ENCODE measurements around the gene DUSP1.

Gene DUSP1

DNA sequence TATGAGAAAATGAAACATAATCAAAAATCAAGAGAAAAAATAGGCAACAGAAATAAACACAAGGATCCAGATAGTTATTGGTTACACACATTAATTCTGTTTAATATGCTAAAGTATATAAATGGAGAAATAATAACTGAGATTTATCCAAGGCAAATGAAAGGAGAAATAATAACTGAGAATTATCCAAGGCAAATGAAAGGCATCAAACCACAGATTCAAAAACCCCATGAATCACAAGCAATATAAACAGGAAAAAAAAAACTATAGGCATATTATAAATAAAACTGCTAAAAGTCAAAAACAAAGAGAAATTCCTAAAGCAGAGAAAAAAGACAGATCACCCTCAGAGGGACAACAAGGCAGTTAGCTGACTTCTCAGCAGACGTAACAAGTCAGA is 10.9 kb downstream of the DUSP1 start:
- DNase-seq = no peak

DNA sequence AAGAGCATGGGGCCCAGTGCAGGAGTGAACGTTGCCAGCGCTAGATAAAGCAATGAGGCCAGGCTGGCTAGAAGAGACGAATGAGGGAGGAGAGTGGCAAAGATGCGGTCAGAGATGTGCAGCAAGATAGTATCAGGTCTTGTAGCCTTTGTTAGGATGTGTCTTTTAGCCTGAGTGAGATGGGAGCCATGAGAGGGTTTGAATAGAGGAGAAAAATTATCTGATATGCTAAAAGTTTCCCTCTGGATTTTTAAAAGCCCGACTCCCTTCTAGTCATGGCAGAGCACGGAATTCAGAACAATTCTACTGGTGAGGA is 12.2 kb downstream of the DUSP1 start:
- no peak for DNase-seq

DNA sequence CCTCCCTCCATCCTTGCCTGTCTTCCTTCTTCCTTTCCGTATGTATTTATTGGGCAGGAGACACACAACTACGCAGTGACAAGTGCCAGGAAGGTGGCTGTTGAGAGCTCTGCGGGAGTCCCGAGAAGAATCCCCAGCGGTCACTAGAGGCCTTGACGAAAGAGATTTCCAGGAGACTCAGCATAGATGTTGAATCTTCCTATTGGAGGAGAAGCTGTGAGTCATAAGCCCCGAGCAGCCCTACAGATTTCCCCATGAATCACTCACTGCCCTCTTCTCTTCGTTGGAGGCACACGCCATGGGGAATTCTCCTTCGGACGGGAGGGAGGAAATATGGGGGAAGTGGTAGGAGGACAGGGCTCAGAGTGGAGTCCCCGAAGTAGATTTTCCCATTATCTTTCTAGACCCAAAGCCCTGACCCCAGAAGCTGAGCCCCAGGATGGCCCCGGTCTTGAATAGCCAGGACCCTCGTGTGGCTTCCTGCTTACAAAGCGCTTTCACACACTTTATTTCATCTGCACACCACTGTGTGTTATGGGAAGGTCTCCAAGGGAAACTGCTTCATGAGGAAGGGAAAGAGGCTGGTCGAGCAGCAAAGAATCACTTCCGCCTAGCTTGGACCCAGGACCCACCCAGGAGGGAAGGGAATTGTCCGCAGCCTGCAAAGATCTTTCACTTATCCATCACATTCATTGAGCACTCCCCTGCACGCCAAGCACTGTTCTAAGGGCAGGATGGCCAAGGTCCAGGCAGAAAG is 12.7 kb downstream of the DUSP1 start:
- DNase-seq = no peak

DNA sequence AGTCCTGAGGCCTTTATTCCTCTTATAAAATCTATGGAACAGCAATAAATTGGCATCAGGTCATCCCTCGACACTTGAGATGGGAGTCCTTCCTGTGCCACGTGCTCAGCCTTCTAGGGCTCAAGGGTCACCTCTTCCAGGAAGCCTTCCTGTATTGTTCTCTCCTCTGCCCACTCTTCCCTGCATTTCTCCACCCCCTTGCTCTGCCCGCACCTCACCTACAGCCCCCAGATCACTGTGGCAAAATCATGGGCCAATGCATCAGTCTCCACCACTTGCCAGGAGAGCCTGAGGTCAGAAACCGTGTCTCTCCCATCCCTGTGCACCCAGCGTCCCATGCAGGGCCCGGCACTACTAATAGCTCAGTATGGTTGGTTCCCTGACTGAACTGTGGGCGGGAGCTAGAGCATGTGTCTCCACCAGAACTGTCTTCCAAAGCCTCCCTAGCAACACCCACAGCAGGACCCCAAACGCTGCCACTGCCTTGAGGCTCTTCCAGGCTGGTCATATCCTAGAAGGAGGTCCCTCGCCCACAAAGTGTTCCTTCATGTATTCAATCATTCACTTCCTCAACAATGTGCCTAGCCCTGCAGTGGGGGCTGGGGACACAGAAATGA is 13.5 kb downstream of the DUSP1 start:
- no peak for DNase-seq

DNA sequence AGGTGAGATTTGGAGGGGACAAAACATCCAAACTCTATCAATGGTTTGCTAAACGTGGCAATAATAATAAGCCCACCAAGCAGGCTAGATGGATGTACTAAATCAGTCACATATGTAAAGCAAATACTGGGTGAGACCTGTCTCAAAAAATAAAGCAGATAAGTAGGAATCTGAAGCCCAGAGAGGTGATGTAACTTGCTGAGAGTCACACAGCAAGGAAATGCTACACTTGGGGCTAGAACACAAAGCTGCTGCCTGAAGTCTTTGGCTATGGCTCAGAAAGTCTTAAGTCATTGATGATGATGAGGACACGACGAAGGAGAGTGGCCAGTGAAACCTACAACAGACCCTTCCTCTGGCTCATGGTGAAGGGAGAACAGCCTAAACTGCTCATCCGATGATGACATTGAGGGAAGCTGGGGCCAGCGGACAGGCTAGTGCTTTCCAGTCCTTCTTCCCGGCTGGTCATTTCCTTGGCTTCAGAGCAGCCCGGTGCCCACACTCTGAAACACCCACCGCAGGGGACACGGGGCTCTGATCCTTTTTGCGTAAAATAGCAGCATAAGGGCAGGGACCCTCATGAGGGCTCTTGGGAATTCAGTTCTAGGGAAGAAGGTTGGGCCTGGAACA is 14.1 kb downstream of the DUSP1 start:
- DNase-seq = no peak

DNA sequence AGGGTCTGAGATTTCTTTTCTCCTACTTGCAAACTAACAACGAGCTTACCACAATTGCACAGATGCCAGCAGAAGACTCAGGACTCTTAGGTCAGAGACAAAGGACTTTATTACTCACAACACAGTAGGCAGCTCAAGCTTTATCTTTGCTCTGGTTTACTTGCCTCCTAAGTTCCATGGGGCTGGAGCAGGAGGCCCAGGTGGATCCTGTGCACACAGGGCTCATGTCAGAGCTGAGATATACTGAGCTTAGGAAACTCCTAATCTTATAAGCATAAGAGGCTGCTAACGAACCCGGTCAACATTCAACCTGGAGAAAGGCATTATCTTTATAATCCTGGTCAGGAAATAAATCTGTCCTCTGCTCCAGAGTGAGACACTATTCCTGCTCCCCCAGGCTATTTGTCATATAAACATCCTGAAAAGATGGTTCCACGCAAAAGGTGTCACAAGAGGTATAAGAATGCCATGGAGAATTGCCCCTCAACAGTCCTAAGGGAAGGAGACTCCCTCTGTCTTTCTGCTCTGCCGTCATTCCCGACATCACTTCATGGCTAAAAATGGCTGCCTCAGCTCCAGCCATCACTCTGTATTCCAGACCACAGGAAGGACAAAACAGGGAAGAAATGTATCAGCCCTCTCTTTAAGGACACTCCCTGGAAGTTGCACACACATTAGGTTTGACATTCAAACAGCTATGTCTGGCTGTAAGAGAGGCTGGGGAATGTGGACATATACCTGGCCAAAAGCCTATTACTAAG is 16.2 kb downstream of the DUSP1 start:
- DNase-seq = no peak

DNA sequence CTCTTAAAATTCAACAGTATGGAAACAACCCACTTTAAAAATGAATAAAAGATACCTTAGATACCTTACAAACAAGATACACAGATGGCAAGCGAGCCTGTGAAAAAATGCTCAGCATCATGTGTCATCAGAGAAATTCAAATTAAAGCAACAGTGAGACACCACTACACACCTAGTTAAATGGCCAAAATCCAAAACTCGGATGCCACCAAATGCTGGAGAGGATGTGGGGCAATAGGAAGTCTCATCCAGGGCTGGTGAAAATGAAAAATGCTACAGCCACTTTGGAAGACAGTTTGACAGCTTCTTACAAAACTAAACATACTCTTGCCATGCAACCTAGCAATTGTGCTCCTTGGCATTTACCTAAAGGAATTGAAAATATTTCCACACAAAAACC is 17.9 kb downstream of the DUSP1 start:
- no peak for DNase-seq

DNA sequence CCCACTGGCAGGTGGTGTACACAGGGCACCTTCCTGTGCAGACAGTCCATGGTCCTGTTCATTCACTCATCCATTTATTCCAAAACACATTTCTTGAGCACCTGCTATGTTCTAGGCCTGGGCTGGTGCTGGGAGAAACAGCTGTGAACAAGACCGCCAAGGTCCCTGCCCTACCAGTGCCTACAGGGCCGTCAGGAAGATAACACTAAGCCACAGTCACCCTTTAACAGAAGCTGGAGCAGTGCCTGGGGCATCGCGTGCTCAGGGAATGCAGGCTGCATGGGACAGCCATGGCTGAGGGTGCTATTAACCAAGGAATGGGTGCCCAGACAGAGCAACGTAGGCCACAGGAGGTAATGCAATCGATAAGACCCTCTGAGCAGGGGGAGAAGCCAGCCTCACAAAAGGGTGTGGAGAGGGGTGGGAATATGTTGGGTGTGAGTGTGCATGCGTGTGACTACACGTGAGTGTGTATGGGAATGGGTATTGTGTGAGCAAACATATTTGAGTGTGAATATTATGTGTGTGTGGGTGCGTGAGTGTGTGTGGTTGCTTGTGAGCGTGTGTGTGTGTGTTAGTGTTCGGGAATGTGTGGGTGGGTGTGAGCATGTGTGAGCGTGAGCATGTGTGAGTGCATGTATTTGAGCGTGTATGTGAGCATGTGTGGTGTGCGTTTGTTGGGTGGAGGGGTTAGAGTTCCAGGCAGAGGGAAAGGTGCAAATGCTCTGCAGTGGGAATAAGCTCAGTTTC is 19.1 kb downstream of the DUSP1 start:
- no peak for DNase-seq

DNA sequence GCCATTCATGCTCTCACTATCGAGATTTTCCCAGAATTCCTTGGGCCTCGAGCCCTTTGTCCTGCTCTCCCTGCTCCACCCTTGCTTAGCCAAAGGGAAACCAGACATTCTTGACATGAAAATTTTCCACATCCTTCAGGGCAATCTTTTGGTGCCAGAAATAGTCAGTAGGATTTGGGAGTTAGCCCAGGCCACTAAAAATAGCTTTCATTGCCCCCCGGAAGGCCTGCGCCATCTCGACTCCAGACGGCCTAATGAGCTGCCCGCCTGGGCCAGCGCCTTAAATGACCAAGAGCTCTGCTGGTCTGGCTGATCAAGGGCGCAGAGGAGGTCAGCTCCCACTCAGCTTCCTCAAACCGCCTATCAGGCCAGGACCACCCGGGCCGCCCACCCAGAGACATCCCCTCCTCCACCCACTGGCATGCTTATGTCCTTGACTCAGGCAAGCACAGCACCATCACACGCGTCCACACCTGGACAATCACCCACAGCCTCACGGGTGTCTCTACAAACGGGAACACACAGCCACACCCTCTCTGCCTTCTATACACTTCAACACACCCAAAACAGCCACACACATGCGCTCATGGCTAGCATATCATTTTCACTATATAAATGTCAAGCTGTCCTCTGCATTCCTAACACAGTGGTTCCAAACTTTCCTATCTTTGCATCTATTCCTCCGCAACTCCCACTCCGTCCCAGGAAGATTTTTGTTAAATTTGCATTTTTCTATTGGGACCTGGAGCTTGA is 20.9 kb downstream of the DUSP1 start:
- no peak for DNase-seq

DNA sequence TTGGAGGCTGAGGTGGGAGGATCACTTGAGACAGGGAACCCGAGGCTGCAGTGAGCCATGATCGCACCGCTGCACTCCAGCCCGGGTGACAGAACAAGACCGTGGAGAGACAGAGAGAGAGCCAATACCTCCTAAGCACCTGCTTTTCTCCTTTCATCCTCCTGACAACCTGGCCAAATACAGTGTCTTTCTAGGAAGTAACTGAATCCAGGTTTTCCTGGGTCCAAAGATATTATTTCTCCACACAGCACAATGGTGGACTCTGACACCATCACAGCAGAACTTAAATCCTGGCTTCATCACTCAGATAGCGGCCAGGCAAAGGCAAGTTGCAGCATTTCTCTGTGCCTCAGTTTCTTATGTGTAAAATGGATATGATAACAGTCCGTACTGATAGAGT is 21.9 kb downstream of the DUSP1 start:
- no peak for DNase-seq

DNA sequence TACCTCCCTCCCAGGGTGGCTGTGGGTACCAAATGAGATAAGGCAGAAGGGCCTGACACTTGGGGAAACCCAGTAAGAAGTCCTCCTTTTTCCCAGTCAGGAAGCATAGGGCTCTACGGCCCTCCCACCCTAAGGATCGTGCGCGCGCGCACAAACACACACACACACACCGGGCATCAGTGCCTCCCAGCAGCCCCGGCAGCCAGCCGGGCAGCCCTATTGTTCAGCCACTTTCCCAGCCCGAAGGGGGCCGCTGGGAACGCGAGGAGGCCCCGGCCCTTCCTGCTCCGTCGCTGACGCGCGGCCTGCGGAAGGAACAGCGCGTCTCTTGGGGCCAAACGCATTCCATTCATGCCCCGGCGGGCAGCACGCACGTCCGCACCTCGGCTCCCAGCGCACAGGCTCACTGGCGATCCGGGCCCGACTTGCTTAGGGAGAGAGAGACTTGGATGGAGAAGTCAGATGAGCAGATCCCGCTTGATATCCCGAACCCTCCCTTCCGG is 22.6 kb downstream of the DUSP1 start:
- no peak for DNase-seq

DNA sequence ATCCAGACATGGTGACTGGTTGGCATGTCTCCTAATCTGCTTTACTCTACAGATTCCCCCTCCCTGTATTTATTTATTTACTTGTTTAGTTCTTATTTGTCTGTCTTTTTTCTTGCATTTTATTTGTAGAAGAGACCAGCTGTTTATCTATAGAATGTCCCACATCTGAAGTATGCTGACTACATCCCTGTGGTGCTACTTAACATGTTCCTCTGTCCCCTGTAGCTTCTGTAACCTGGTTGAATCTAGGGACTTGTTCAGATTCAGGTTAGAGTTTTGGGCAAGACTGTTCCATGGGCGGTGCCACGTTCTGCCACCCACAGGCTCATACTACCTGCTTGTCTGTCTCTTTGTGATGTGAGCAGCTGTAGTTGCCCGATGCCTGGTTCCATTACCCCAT is 23.5 kb downstream of the DUSP1 start:
- DNase-seq = no peak

DNA sequence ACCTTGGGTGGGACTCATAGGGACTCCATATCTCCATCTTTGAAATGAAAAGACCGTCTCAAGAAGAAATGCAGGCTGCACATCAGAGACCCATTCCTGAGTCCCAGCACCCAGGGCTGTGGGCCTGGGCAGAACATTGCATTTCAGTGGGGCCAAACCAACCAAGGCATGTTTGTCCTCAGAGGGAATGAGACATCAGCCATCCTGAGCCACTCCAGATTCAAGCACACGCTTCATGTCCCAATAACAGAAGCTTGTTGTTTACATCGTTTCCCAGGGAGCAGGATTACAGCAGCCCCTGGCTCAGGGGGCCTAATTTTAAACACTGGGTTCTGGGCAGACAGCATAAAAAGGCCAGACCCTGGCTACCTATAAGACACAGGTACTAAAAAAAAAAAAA is 24.3 kb downstream of the DUSP1 start:
- no peak for DNase-seq

DNA sequence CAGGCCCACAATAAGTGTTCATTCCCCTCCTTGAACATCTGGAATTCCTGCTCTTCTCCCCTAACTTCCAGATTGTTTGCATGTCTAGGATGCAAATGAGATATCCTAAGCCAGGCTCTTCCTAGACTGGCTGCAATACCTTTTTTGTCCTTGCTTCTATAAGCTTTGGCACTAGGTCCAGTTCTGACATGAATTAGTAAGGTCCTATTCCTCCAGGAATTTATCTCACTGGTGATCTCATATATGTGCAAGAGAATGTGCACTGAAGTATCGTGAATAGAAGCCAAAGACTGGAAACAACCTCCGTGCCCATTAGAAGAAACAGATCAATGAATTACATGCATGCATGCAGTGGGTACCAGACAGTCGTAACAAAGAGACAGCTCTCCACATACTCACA is 25.2 kb downstream of the DUSP1 start:
- DNase-seq = no peak

DNA sequence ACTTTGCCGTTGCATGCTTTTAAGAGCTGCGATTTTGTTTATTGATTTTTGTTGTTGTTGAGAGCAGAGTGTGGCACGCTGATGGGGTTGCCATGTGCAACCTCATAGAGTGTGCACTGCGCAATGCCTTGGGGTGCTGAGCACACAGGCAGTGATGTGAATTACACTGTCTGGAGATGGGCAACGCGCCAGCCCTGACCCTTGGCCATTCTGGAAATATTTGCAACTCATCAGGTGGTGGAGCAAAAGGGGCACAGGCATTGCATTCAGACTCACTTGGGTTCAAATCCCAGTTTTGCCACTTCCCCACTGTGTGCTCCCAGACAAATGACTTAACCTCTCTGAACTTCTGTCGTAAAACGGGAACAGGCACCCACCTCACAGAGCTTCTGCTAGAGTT is 25.6 kb downstream of the DUSP1 start:
- no peak for DNase-seq

DNA sequence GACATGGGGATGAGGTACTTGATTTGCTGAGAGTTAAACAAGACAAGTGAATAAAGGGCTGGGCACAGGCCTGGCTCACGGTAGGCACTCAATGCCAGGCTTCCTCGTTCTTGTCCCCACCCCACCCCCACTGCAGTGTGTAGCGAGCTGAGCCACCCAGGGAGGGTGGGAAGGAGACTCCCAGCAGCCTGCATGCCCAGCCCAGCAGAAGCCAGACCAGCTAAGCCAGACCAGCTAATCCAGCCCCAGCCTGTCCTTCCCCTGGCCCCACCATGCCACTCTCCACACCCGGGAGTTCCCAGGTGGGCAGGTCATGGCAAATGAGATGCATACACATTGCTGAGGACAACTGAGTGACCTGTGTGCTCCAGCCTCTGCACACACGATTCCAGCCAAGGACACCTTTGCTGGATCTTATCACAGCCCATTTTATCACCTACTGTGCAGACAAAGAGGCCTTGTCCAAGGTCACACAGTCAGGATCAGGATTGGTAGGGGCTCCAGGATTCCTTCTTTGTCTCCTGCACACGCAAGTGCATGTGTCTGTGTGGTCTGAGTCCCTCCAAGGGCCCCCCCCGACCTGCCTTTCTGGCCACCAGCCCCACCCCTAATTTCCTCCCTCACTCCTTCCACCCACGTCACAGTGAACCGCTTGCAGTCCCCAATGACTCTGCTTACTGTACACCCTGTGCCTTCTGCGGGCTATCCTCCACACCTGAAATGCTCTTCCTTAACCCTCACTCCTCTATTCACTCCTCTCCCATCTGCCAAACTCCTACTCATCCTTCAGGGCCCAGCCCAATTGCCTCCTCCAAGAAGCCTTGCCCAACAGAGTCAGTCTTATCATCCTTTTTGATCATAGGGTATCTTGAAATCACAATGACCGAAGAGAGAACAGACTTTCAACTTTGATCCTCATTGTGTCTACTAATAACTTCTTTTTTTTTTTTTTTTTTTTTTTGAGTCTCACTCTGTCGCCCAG is 26.6 kb downstream of the DUSP1 start:
- DNase-seq = no peak

DNA sequence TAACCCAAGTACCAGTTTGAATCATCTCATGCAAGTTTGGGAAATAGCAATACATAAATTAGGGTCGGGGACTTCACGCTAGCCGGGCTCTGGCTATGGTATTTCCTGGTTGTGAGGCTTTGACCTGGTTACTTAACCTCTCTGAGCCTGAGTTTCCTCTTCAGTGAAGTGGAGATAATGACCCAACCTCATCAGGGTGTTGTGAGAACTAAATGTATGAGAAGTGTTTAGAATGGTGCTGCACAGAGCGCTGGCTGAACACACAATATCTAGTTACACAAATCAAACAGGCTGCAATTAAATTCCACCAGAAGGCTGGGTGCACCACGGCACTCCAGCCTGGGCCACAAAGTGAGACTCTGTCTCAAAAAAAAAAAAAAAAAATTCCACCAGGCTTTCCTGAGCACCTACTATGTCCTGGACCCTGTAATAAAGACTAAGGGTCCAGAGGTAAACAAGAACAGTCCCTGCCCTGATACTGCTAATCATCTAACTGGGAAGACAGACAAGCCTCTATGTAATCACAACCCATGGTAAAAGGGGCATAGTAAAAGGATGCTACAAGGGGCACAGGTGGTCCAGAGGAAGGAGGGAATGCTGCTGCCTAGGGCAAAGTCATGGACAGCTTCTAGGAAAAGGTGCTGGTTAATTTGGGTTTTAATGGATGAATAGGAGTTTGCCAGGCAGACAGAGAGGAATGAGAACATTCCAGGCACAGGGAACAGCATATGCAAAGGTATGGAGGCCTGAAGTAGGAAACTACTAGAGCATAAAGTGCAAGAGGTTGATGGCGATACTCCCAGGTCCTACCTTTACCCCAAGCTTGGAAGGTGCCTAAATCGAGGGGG is 27.7 kb downstream of the DUSP1 start:
- DNase-seq = no peak

DNA sequence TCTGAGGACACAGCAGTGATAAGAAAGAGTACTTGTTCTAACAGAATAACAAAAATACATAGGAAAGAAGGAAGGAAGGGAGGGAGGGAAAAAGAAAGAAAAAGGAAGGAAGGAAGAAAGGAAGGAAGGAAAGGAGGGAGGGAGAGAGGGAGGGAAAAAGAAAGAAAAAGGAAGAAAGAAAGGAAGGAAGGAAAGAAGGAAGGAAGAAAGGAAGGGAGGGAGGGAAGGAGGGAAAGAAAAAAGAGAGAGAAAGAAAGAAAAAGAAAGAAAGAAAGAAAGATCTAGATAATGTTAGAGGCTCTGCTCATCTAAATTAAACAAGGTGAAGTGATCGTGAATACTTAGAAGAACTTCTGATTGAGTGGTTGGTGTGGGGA is 29.8 kb downstream of the DUSP1 start:
- no peak for DNase-seq

DNA sequence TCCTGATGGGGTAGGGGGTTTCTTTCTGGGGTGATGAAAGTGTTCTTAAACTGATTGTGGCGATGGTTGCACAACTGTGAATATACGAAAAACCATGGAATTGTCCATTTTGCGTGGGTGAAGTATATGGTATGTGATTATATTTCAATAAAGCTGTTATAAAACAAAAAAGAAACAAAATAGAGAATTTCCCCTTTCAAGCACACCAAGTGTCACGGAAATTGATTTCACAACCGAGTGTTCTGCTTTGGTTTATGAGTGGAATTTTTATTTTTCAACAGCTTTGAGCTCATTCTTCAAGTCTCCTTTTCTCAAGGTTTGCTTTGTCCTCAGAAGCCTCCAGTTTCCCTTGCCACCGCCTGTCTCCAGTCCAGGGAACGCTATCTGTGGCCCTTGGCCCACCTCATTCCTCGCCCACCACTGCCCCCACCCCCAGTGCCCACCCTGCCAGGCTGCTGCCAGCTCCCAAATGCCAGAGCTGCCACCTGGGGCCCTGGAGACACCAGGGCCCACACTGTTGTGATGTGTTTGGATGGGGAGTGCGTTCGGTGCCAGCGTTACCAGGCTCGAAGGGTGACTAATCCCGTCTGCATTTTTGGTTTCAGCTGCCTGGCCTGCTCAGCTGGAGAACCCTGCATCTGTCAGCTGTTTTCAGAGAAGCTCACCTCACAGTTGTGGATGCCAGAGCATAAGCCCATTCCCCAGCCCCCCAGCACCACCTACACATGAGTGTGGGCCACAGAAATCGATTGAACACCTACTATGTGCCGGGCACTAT is 30.4 kb downstream of the DUSP1 start:
- DNase-seq = no peak

Measured in stimulated activated naive CD4-positive, alpha-beta T cell treated with Interleukin-2 at 50 U/mL for 16 hours (primary cell).